K562 (cell line): ENCODE measurements around the gene RAB3C. TPM values are rescaled to one million over a fixed set of nuclear protein-coding genes. Genes with fewer than 3 reads are reported as not detected.

Experiments used
- C11orf30 ChIP-seq: fragments of 450-650 bp; IDR thresholded peaks from 2 replicates; pipeline ENCODE4 v1.6.1; 2016; ENCODE audit warnings: low read depth, mild to moderate bottlenecking
- GTF2F1 ChIP-seq: IDR thresholded peaks from 2 replicates; pipeline ENCODE4 v1.6.1; 2011; ENCODE audit warnings: low read depth, low read length, improper control_type of control experiment
- NCOA2 ChIP-seq, 2 experiments: fragments of 450-650 bp; IDR thresholded peaks; 2 replicates each; pipeline ENCODE4 v1.6.1; 2018; ENCODE audit warnings: mild to moderate bottlenecking in 2 of 2, moderate library complexity in 1 of 2; ENCODE audit not compliant: partially characterized antibody in 2 of 2
- RBM39 ChIP-seq: fragments of 200-400 bp; formaldehyde crosslinking; optimal IDR thresholded peaks from 2 replicates; pipeline ENCODE3; 2018; ENCODE audit warnings: low read depth, low read length
- ZNF354B ChIP-seq: fragments of 250-450 bp; sonication (Bioruptor Pico); IDR thresholded peaks from 2 replicates; pipeline ENCODE4 v1.4.0; 2020
- ZNF644 ChIP-seq: fragments of 200-800 bp; sonication (Bioruptor generic); IDR thresholded peaks from 2 replicates; pipeline ENCODE4 v1.6.1; 2016; ENCODE audit warnings: low read depth, missing genetic modification characterization, missing compliant biosample characterization
- polyA plus RNA-seq, 8 experiments: library from polyadenylated mRNA; depleted of rRNA in 4 of 8; stranded (reverse) in 5 of 8; unstranded in 3 of 8; fragments of >200 nt; fragmentation: Nextera tagmentation in 2 of 8; fragmentation: Illumina TruSeq in 1 of 8; extraction: Ambion mirVana in 2 of 8; extraction: Trizol in 1 of 8; gene quantifications; 2 replicates each; pipeline versions ENCODE4 v1.2.1 to v1.2.3, GENCODE V29; 2011 to 2014; ENCODE audit warnings: inconsistent platforms in 1 of 8, missing spikeins in 1 of 8
- total RNA-seq, 7 experiments: library from RNA; depleted of rRNA in 6 of 7; stranded (reverse); fragments of >200 nt in 6 of 7; fragmentation: Illumina TruSeq in 2 of 7; extraction: Trizol in 2 of 7; gene quantifications; 2 replicates each; pipeline versions ENCODE4 v1.2.1 to v1.2.3, GENCODE V29; 2011 to 2021; ENCODE audit warnings: low replicate concordance in 1 of 7
- TF ChIP-seq, protein P1 (sequence below): conservative IDR thresholded peaks from 2 replicates; pipeline ENCODE4 v1.6.1; 2011; ENCODE audit warnings: low read depth, mild to moderate bottlenecking, low read length; ENCODE audit not compliant: control insufficient read depth
- TF ChIP-seq, protein P2 (sequence below): fragments of 250-450 bp; sonication (Bioruptor Pico); IDR thresholded peaks from 2 replicates; pipeline ENCODE4 v1.4.0; 2020; ENCODE audit warnings: mild to moderate bottlenecking, moderate library complexity
- TF ChIP-seq, protein P3 (sequence below): fragments of 200-800 bp; sonication (Bioruptor generic); IDR thresholded peaks from 2 replicates; pipeline ENCODE4 v1.6.1; 2017; ENCODE audit warnings: missing genetic modification characterization, missing compliant biosample characterization

RAB3C gene
- total and polyA plus RNA-seq, 9 of the 15 experiments (the other 6 are each of a cell fraction or from before 2014, with no cell fraction given) = not detected

DNA sequence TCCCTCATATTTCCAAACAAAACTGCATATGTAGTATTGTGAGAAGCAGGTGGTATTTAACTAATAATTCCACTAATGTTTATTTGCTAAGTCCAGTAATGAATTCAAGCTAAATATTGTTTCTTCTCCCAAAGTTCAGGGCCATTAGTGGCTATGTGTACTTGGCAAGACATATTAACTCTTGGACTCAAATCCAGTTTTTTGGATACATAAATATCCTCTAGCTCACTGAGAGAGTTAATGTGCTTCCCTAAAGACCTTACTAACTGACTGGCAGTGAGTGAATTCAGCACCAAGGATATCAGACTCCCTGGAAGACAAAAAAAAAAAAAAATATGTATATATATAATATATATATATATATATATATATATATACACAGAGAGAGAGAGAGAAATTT is 214.1 kb downstream of the RAB3C start (continued):
- TF ChIP-seq, protein P1, sequence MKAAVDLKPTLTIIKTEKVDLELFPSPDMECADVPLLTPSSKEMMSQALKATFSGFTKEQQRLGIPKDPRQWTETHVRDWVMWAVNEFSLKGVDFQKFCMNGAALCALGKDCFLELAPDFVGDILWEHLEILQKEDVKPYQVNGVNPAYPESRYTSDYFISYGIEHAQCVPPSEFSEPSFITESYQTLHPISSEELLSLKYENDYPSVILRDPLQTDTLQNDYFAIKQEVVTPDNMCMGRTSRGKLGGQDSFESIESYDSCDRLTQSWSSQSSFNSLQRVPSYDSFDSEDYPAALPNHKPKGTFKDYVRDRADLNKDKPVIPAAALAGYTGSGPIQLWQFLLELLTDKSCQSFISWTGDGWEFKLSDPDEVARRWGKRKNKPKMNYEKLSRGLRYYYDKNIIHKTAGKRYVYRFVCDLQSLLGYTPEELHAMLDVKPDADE = no peak
- TF ChIP-seq GTF2F1 (no peak), ZNF644 (no peak), RBM39 (no peak), ZNF354B (CRISPR knock-in tag) (no peak), NCOA2 (IDR thresholded peaks at IDR 0.05; ENCODE audit: partially characterized antibody in 2 of 2) (no peak), C11orf30 (no peak)
- TF ChIP-seq, protein P2, sequence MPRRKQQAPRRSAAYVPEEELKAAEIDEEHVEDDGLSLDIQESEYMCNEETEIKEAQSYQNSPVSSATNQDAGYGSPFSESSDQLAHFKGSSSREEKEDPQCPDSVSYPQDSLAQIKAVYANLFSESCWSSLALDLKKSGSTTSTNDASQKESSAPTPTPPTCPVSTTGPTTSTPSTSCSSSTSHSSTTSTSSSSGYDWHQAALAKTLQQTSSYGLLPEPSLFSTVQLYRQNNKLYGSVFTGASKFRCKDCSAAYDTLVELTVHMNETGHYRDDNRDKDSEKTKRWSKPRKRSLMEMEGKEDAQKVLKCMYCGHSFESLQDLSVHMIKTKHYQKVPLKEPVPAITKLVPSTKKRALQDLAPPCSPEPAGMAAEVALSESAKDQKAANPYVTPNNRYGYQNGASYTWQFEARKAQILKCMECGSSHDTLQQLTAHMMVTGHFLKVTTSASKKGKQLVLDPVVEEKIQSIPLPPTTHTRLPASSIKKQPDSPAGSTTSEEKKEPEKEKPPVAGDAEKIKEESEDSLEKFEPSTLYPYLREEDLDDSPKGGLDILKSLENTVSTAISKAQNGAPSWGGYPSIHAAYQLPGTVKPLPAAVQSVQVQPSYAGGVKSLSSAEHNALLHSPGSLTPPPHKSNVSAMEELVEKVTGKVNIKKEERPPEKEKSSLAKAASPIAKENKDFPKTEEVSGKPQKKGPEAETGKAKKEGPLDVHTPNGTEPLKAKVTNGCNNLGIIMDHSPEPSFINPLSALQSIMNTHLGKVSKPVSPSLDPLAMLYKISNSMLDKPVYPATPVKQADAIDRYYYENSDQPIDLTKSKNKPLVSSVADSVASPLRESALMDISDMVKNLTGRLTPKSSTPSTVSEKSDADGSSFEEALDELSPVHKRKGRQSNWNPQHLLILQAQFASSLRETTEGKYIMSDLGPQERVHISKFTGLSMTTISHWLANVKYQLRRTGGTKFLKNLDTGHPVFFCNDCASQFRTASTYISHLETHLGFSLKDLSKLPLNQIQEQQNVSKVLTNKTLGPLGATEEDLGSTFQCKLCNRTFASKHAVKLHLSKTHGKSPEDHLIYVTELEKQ (CRISPR knock-in tag) = no peak
- TF ChIP-seq, protein P3, sequence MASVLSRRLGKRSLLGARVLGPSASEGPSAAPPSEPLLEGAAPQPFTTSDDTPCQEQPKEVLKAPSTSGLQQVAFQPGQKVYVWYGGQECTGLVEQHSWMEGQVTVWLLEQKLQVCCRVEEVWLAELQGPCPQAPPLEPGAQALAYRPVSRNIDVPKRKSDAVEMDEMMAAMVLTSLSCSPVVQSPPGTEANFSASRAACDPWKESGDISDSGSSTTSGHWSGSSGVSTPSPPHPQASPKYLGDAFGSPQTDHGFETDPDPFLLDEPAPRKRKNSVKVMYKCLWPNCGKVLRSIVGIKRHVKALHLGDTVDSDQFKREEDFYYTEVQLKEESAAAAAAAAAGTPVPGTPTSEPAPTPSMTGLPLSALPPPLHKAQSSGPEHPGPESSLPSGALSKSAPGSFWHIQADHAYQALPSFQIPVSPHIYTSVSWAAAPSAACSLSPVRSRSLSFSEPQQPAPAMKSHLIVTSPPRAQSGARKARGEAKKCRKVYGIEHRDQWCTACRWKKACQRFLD = no peak
- TF ChIP-seq, all 486 proteins: peak for 0
